Gastrocnemius medialis (tissue), 4 donors: ENCODE results near the gene RIC8B. TPM values are rescaled to one million over a fixed set of nuclear protein-coding genes. Genes with fewer than 3 reads are reported as not detected.

Experiments
- ATAC-seq, 2 donors: fragments of 150-250 bp; one replicate each; pipeline ENCODE4 v1.9.1; 2016
- DNase-seq, 2 donors: peaks; one replicate each; pipeline ENCODE4 v3.0.0-alpha.2; 2019
- H3K27ac ChIP-seq, 4 donors: fragments of 200-600 bp; sonication (generic); 1 replicate in 1 of 4; 2 replicates in 3 of 4; pipeline ENCODE4 v1.5.1; 2016 to 2018; ENCODE audit warnings: mild to moderate bottlenecking in 2 of 4, moderate library complexity in 1 of 4
- H3K27me3 ChIP-seq, 3 donors: fragments of 200-600 bp; sonication (generic) in 2 of 3; 1 replicate in 1 of 3; 2 replicates in 2 of 3; pipeline versions ENCODE4 v1.5.1 to v1.6.0; 2016 to 2019; ENCODE audit warnings: mild to moderate bottlenecking in 1 of 3, moderate library complexity in 1 of 3
- H3K36me3 ChIP-seq, 2 donors: fragments of 200-600 bp; sonication (generic) in 1 of 2; one replicate each; pipeline ENCODE4 v1.5.1; 2017 to 2018
- H3K4me1 ChIP-seq, 2 donors: fragments of 200-600 bp; sonication (generic) in 1 of 2; one replicate each; pipeline ENCODE4 v1.5.1; 2016 to 2017; ENCODE audit warnings: mild to moderate bottlenecking in 2 of 2
- H3K4me3 ChIP-seq, 4 donors: fragments of 200-600 bp; sonication (generic) in 3 of 4; 1 replicate in 1 of 4; 2 replicates in 3 of 4; pipeline ENCODE4 v1.5.1; 2016 to 2019; ENCODE audit warnings: mild to moderate bottlenecking in 2 of 4
- H3K9me3 ChIP-seq, 3 donors: fragments of 200-600 bp; sonication (generic) in 2 of 3; 1 replicate in 1 of 3; 2 replicates in 2 of 3; pipeline ENCODE4 v1.5.1; 2016 to 2019
- CTCF ChIP-seq, 5 experiments: fragments of 450-650 bp in 3 of 5; fragments of 200-600 bp in 2 of 5; sonication (generic) in 2 of 5; IDR thresholded peaks in 4 of 5; conservative IDR thresholded peaks in 1 of 5; 1 replicate in 4 of 5; 2 replicates in 1 of 5; pipeline ENCODE4 v1.5.1; 2016 to 2019; ENCODE audit warnings: antibody characterized with exemption in 5 of 5, mild to moderate bottlenecking in 3 of 5, moderate library complexity in 3 of 5
- POLR2A ChIP-seq, 2 donors: fragments of 450-650 bp; IDR thresholded peaks; one replicate each; pipeline ENCODE4 v1.6.1; 2017; ENCODE audit warnings: antibody characterized with exemption in 2 of 2, mild to moderate bottlenecking in 2 of 2, moderate library complexity in 2 of 2
- in situ Hi-C, 4 donors: fragments of 200-750 bp; cut with MboI; loops; one replicate each; pipeline versions ENCODE4 v1.15.0 to v1.8.0; 2017; ENCODE audit warnings: low sequenced_read_pairs in 4 of 4
- intact Hi-C: fragments of 100-400 bp; cut with DNase I; formaldehyde crosslinking; loops from one replicate; pipeline ENCODE4 v1.15.1; 2023; ENCODE audit warnings: low total_unique reads
- total RNA-seq, 4 donors: library from RNA; depleted of rRNA; stranded (reverse); fragments of >200 nt; gene quantifications; one replicate each; pipeline versions ENCODE4 v1.1.0 to v1.2.3, GENCODE V29; 2016

RIC8B gene
- total RNA-seq, 4 donors from 2014 or later = 6.1 to 16.0 (median 10.0) TPM

- intact Hi-C loops = no loop called here
Measured at GRCh38 chr12:106867651-106868050, 93.2 kb downstream of the RIC8B start.

GRCh38 chr12:106868982-106869700 lies 94.7 kb downstream of the RIC8B start:
- in situ Hi-C loops (no loop called here), intact Hi-C loops (no loop called here)
- Histone ChIP-seq H3K4me1 (no peaks in the 10 kb centered on the region), H3K36me3 (peaks cover 0 to 13% of the 10 kb centered on the region in 2 donors), H3K9me3 (no peaks in the 10 kb centered on the region), H3K27me3 (no peaks in the 10 kb centered on the region), H3K27ac (no peak overlapping the region), H3K4me3 (no peak overlapping the region)
- DNase-seq (no peak), ATAC-seq (no peak)
- TF ChIP-seq POLR2A (IDR thresholded peaks at IDR 0.05) = no peak
- TF ChIP-seq CTCF (IDR thresholded peaks at IDR 0.05 in 4 of 5, conservative IDR thresholded peaks at IDR 0.05 in 1 of 5) = no peak

More at GRCh38 chr12:106867651-106868050, 93.2 kb downstream of the RIC8B start:
- Histone ChIP-seq H3K27ac (no peak overlapping the region), H3K4me3 (no peak overlapping the region), H3K36me3 (peaks cover 0 to 6% of the 10 kb centered on the region in 2 donors), H3K9me3 (no peaks in the 10 kb centered on the region), H3K27me3 (no peaks in the 10 kb centered on the region), H3K4me1 (no peaks in the 10 kb centered on the region)
- TF ChIP-seq POLR2A (IDR thresholded peaks at IDR 0.05) = no peak
- no peak for TF ChIP-seq CTCF (IDR thresholded peaks at IDR 0.05 in 4 of 5, conservative IDR thresholded peaks at IDR 0.05 in 1 of 5)
- no peak for DNase-seq
- ATAC-seq = no peak
- in situ Hi-C loops = no loop called here

GRCh38 chr12:106870116-106870515 lies 95.6 kb downstream of the RIC8B start:
- no peaks in the 10 kb centered on the region for H3K27me3 ChIP-seq
- intact Hi-C loops = no loop called here
- no peak for TF ChIP-seq POLR2A (IDR thresholded peaks at IDR 0.05)
- no peak for TF ChIP-seq CTCF (IDR thresholded peaks at IDR 0.05 in 4 of 5, conservative IDR thresholded peaks at IDR 0.05 in 1 of 5)
- peaks cover 0 to 14% of the 10 kb centered on the region in 2 donors for H3K36me3 ChIP-seq
- no peak overlapping the region for H3K27ac ChIP-seq
- H3K4me1 ChIP-seq = no peaks in the 10 kb centered on the region
- ATAC-seq (no peak), DNase-seq (no peak)
- in situ Hi-C loops = no loop called here
- H3K4me3 ChIP-seq = no peak overlapping the region
- no peaks in the 10 kb centered on the region for H3K9me3 ChIP-seq

GRCh38 chr12:106871477-106871876 lies 97.0 kb downstream of the RIC8B start:
- Histone ChIP-seq H3K4me3 (no peak overlapping the region), H3K9me3 (no peaks in the 10 kb centered on the region), H3K27me3 (no peaks in the 10 kb centered on the region), H3K36me3 (peaks cover 0 to 14% of the 10 kb centered on the region in 2 donors), H3K27ac (no peak overlapping the region), H3K4me1 (no peaks in the 10 kb centered on the region)
- in situ Hi-C loops = no loop called here
- TF ChIP-seq POLR2A (IDR thresholded peaks at IDR 0.05) (no peak), CTCF (IDR thresholded peaks at IDR 0.05 in 4 of 5, conservative IDR thresholded peaks at IDR 0.05 in 1 of 5) (no peak)
- no peak for ATAC-seq
- DNase-seq = no peak
- intact Hi-C loops = no loop called here
